22Rv1 (cell line): ENCODE measurements around the gene LPO.

Source experiments
- H3K27ac ChIP-seq: fragments of 450-650 bp; 2 replicates; pipeline ENCODE4 v1.5.1; 2017
- CTCF ChIP-seq: fragments of 450-650 bp; IDR thresholded peaks from 2 replicates; pipeline ENCODE4 v1.5.1; 2017; ENCODE audit warnings: mild to moderate bottlenecking
- ZFX ChIP-seq: fragments of 450-650 bp; IDR thresholded peaks from 2 replicates; pipeline ENCODE4 v1.6.1; 2017; ENCODE audit warnings: antibody characterized with exemption, borderline replicate concordance

LPO gene

DNA sequence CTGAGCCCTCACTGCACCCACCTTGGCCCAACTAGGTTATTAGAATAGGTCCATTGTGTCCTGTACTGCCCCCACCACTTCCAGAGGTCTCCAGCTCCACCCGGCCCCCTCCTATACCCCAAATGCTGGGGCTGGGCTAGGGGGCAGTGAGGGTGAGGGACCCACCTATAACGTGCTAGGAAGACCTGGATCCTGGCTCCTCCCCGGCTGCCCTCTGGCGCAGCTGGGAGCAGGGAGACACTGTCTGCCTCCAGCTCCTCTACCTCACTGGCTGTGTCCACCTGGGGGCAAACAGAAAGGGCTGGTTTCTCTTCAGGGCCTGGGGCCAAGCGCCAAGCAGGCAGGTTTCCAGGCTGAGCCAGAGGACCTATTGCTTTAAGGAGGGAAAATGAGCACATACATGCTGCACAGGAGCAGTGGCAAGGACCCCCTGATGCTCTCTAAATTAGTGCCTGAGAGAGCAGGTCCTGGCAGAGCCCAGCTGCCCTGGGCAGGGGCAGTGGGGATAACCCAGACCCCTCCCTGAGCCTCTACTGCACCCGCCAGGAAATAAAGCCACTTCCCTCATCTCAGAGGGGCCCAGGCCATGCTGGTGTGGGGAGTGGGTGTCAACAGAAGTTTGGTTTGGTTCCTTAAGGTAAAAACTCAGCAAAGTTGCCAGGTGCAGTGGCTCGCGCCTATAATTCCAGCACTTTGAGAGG is 78.0 kb downstream of the LPO start:
- no peak overlapping the region; the same call in 1 of the 2 replicates for H3K27ac ChIP-seq
- no peak for TF ChIP-seq CTCF
- TF ChIP-seq ZFX, result no peak

- TF ChIP-seq ZFX, result no peak
- TF ChIP-seq CTCF, result peak; percentile 73
- H3K27ac ChIP-seq, result peak overlapping the region; percentile 30
Observed at GRCh38 chr17:58317421-58318064, 79.2 kb downstream of the LPO start.

GRCh38 chr17:58318065-58318481 is 79.7 kb downstream of the LPO start:
- peak overlapping the region; percentile 30 for H3K27ac ChIP-seq

More at GRCh38 chr17:58318065-58318481, 79.7 kb downstream of the LPO start:
- no peak for TF ChIP-seq ZFX
- no peak for TF ChIP-seq CTCF
